Left cardiac atrium (tissue), 4 donors: ENCODE results near the gene FGD6. TPM values are rescaled to one million over a fixed set of nuclear protein-coding genes. Genes with fewer than 3 reads are reported as not detected.
"Not testable (repeated sequence)": the region's sequence is repeated elsewhere in the genome, so short reads cannot be mapped to it uniquely, and the experiment has no call there.

Experiments used
- ATAC-seq, 2 donors: fragments of 200-7000 bp; cut with Tn5 transposase; one replicate each; pipeline ENCODE4 v1.9.1; 2020; ENCODE audit warnings: mild to moderate bottlenecking in 2 of 2, moderate library complexity in 2 of 2
- DNase-seq: peaks from one replicate; pipeline ENCODE4 v3.0.0-alpha.2; 2020
- intact Hi-C, 2 donors: fragments of 100-400 bp; cut with DNase I; formaldehyde crosslinking; loops; one replicate each; pipeline versions ENCODE4 v1.14.1 to v1.15.1; 2022 to 2023
- total RNA-seq, 2 donors: library from RNA; stranded (reverse); fragmentation: NEBNext Ultra II Directional; extraction: Animal tissue kit (Norgen Biotek cat#: 25700); gene quantifications; one replicate each; pipeline ENCODE4 v1.2.1, GENCODE V29; 2021
- donor health status: DM: no; HTN: yes; CAD: no.
- donor health status: DM: no; HTN: yes; CAD: no; lungs with severe emphysema.
- donor health status: DM: yes; HTN: yes; CAD: no.
- donor health status: Dilated cardiomyopathy.

The FGD6 gene
- total RNA-seq, 2 donors from 2014 or later: 16.2 to 16.3 TPM

DNA sequence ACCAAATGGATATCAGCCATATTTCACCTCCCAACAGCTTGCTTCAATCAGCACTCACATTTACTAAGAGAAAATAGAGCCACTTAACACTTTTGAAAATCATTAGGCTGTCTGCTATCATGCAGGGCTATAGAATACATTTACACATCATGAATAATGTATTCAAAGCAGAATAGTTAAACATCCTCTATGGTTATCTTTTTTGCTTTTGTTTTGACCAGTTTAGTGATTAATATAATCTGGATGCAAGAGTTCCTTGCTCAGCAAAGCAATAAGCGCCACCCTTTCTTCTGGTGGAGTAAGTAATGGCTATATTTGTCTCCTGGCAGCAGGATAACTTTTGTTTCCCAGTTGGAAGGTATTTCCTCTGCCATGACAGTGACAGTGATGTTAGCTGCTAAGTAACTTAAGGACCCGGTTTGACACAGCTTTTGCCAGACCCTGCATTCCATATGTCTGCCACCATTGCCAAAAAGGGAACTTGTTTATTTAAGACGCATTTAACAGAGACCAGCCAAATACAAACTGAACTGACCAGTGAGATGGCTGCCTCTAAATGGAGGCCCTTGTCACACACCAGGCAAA, 73.6 kb downstream of the FGD6 start:
- DNase-seq: no peak
- ATAC-seq: peak; percentile 64 to 79
- intact Hi-C loops: no loop called here

DNA sequence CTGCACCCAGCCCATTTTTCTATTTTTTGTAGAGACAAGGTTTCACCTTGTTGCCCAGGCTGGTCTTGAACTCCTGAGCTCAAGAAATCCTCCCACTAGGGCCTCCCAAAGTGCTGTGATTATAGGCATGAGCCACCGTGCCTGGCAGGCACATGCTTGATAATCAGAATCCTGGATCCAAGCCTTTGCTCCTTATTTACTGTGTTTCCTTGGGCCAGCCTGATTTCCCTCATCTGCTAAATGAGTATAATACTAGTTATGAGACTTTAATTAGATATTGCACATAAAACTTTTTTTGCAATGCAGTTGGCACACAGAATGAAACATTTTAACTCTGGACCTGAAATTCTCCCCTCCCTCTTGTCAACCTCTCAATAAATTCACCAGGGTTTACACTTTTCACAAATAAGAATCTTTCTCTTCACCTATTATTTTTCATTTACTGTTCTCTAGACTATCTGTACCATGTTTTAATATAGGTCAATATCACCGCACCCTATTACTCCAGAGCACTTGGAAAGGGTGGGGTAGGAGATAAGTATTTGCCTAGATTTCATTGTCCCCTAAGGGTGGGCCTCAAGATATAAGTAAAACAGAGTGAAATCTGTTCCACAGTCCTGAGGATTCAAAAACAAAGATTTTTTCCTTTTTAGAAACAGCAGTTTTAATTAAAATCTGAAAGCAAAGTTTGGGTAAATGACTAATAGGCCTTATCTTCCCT, 74.7 kb downstream of the FGD6 start:
- DNase-seq: no peak
- intact Hi-C loops: no loop called here
- no peak for ATAC-seq

DNA sequence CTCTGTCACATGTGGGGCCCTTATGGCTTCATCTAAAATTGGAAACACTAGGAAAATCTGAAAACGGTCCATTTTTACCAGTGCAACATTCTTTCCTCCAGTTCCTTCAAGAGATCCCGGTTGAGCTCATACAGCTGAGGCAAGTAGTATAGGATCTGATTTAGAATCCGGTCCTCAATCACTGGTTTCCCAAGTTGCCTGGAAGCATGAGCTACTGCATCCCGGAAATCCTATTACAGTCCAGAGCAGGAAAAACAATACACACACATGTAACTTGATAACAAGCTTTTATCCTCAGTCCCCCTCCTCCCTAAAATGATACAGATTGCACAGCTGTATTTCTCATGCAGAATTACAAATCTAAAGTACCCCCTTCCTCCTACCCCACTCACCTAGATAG, 76.0 kb downstream of the FGD6 start:
- no peak for DNase-seq
- intact Hi-C loops: no loop called here
- ATAC-seq: no peak

DNA sequence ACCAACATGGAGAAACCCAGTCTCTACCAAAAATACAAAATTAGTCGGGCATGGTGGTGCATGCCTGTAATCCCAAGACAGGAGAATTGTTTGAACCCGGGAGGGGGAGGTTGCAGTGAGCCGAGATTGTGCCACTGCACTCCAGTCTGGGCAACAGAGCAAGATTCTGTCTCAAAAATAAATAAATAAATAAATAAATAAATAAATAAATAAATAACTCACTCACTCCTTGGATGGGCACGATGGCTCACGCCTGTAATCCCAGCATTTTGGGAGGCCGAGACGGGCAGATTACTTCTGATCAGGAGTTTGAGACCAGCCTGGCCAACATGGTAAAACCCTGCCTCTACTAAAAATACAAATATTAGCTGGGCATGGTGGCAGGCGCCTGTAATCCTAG, 79.2 kb downstream of the FGD6 start:
- intact Hi-C loops, ATAC-seq, DNase-seq: not testable (repeated sequence)

DNA sequence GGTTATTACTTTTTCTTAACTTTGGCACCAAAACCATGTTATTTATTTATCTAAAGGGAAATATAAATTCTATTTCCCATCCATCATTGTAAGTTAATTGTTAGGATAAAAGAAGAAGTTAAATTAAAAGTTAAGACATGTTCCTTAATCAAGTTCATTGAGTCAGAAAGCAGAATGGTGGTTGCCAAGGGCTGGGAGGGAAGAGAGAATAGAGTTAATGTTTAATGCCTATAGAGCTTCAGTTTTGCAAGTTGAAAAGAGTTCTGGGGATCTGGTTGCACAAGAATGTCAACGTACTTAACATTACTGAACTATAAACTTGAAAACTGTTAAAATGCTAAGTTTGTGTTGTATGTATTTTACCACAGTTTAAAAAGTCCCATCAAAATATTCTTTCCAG, 80.7 kb downstream of the FGD6 start:
- intact Hi-C loops: no loop called here
- ATAC-seq: no peak
- no peak for DNase-seq

DNA sequence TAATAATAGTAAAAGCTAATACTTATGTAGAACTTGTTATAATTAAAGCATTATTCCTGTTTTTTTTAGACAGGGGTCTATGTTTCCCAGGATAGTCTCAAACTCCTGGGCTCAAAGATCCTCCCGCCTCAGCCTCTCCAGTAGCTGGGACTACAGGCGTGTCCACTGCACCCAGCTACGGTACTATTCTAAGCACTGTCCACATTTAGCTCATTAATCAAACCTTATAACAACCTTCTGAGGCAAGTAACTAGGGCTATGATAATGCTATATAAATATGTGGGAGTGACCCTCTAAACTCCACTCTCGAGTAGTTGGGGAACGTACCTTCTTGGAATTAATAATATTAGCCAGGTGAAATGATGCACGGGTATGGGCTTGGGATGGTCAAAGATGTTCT, 83.2 kb downstream of the FGD6 start:
- ATAC-seq: no peak
- no peak for DNase-seq
- intact Hi-C loops: no loop called here

DNA sequence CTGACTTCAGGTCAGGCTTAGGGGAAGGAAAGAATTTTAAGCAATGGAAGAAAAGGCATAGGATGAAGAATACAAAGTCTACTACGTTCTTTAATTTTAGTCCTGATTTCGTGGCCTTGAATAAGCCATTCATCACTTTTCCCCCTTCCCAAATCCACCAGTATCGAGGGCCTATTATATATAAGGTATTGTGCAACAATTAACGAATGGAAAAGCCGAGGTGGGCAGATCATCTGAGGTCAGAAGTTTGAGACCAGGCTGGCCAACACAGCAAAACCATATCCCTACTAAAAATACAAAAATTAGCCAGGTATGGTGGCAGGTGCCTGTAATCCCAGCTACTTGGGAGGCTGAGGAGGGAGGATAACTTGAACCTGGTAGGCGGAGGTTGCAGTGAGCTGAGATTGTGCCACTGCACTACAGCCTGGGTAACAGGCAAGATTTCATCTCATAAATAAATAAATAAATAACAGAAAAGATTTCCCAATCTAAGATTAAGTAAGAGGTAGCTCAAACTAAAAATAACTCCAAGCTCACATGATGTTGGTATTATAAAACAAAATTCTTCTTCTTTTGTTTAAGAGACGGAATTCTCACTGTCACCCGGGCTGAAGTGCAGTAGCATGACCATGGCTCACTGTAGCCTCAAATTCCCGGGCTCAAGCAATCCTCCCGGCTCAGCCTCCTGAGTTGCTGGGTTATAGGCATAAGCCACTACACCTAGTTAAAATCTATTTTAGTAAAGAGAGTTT, 85.5 kb downstream of the FGD6 start:
- DNase-seq (no peak), ATAC-seq (no peak)
- intact Hi-C loops: no loop called here

DNA sequence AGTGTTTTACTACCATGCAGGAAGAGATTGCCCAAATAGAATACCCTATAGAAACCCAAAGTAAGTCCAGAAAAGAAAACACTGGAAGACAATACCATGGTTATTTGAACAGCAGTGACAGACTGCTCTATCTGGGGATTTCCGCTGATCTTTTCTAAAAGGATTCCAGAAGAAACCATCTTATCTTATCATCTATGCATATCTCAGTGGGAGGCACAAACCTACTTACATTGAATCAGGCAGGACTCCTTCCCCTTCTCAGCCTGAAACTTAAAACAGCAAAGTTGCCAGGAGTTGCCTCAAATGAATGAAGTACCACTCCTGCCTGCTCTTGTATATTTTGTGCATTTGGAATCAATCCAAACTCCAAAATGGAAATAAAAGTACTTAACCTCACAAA, 87.2 kb downstream of the FGD6 start:
- intact Hi-C loops: no loop called here
- ATAC-seq: no peak
- DNase-seq: no peak

DNA sequence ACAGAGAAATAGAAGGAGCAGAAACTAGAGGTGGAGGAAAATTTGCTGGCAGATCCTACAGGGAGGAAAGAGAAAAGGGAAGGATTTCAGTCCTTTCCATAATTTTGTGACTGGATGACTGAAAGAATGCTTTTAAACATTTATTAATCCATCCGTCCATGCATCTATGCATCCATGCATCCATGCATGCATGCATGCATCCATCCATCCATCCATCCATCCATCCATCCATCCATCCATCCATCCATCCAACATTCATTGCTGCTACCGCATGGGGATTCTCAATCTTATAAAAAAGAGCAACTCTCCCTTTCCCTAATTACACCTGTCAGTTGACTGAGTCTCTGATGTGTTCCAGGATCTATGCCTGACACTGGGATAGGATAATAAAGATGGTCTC, 88.2 kb downstream of the FGD6 start:
- no peak for ATAC-seq
- no peak for DNase-seq
- intact Hi-C loops: loop anchor here in 1 of 2 donors (10.0 kb wide), 1 partner anchor 86 kb away; the partner anchor contains the start of genes FGD6 and VEZT

DNA sequence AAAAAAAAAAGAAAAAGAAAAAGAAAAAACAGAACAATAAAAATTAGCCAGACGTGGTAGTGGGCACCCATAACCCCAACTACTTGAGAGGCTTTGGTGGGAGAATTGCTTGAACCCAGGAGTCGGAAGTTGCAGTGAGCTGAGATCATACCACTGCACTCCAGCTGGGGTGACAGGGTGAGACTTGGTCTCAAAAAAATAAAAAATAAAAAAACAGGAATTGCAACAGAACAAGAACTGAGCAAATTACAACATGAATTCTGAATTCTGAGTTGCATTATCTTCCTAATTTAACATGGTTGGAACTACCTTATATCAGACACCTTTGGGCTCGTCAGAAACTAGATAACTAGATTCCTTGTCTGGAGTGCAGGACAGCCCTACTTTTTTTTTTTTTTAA, 90.5 kb downstream of the FGD6 start:
- intact Hi-C loops: loop anchor here in 1 of 2 donors (10.0 kb wide), 1 partner anchor 88 kb away; the partner anchor contains the start of genes FGD6 and VEZT
- ATAC-seq (no peak), DNase-seq (no peak)

DNA sequence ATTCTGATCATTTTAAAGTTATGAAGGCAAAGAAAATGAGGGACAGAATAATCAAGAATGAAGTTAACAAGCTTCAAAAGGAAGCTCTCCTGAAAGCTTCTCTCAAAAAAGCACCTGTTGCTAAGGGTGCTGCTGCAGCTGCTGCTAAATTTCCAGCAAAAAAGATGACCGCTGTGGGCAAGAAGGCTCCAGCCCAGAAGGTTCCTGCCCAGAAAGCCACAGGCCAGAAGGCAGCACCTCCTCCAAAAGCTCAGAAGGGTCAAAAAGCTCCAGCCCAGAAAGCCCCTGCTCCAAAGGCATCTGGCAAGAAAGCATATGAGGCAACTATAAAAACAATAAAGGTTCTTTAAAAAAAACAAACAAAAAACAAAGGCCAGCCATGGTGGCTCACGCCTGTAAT, 91.2 kb downstream of the FGD6 start:
- intact Hi-C loops: loop anchor here in 1 of 2 donors (10.0 kb wide), 1 partner anchor 89 kb away; the partner anchor contains the start of genes FGD6 and VEZT
- ATAC-seq (no peak), DNase-seq (no peak)

DNA sequence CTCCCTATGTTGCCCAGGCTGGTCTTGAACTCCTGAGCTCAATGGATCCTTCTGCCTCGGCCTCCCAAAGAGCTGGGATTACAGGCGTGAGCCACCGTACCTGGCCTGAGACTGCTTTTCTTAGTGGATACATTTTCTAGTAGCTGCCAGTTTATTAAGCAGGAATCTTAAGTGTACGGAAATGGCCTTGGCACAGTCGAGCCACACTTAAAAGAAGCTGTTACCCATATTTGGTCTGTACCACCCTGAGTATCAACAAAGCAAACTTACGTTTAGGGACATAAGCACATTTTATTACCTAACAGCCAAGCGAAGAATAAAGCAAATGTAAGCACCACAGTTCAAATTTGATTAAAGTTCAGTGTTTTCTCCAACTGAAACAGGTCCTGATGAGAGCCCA, 93.2 kb downstream of the FGD6 start:
- ATAC-seq: no peak
- intact Hi-C loops: loop anchor here in 1 of 2 donors (10.0 kb wide), 1 partner anchor 91 kb away; the partner anchor contains the start of genes FGD6 and VEZT

DNA sequence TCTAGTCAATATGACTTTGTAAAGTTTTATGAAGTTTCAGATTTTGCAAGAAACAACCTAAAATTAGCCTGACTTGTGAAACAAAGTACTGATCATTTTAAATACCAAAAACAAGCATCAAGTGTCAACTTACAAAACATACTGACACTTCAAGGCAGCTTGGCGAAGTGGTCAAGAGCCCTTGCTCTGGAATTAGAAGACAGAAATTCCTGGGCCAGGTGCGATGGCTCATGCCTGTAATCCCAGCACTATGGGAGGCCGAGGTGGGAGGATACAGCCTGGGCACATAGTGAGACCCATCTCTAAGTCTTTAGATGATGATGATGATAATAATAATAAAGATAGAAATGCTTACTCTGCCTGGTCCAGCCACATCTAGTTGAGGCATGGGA, 98.5 kb downstream of the FGD6 start:
- intact Hi-C loops: loop anchor here (5.0 to 10.0 kb wide), 4 partner anchors 99 to 416 kb away; partner anchors contain the start of genes FGD6 (in 1 of the 2) and VEZT (in 1 of the 2)
- no peak for ATAC-seq
- no peak for DNase-seq

More for the DNA sequence above, 93.2 kb downstream of the FGD6 start:
- DNase-seq: no peak

DNA sequence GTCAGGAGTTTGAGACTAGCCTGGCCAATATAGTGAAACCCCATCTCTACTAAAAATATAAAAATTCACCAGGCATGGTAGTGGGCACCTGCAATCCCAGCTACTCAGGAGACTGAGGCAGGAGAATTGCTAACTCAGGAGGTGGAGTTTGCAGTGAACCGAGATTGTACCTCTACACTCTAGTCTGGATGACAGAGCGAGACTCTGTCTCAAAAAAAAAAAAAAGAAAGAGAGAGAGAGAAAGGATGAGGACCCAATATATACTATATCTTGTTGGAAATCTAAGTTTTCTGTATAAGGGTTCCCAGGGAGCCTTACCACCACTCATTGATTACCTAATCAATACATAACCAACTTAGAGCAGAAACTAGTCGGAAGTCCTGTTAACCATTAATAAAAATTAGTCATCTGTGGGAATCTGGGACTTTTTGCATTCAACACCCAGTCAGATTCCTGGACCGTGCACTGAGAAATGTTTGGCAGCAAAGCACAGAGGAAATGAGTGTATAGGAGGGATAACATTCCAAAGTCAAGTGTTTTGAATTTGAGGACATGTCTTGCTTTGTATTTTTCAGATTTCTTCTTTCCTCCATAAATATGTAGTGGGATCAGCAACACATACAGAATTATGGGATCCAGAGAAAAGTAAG, 99.0 kb downstream of the FGD6 start:
- intact Hi-C loops: loop anchor here (5.0 to 10.0 kb wide), 4 partner anchors 99 to 417 kb away; partner anchors contain the start of genes FGD6 (in 1 of the 2) and VEZT (in 1 of the 2)
- ATAC-seq (peak in 1 of 2 donors; percentile 40), DNase-seq (no peak)

DNA sequence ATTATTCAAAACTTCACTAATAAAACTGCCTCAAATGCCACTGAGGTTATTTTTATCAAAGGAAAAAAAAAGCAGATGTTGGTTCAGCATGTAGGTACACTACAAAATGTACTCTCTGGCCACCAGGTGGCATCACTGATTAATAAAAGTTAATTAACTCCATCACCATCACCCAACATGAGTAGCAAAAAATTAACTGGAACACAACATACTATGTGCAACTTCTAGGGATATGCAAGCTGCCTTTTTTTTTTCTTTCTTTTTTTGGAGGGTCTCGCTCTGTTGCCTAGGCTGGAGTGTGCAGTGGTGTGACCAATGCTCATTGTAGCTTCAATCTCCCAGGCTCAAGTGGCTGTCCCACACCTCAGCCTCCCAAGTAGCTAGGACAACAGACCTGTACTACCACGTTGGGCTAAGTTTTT, 100.1 kb downstream of the FGD6 start:
- peak; percentile 90 to 94 for ATAC-seq

DNA sequence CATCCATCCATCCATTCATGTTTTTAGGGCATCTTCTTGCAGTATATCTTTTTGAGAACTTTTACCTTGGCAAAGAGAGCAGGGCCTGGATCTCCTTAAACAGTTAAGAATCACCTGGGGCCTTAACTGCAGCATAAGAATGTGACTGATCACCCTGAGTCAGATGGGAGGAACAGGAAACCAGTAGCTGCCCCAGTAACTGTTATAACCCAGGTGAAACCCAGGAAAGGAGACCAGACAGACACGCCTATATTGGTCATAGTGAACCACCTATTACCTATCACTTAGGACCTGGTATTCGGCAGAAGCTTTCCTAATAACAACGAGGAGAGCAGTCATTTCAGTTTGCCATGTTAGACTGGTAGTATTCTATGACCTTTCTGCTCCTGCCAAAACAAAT, 100.5 kb downstream of the FGD6 start:
- intact Hi-C loops: loop anchor here (1.0 to 10.0 kb wide), 5 partner anchors 101 to 418 kb away; partner anchors contain the start of genes FGD6 (in 1 of the 2) and VEZT (in 1 of the 2)
- peak in 1 of 2 donors; percentile 27 for ATAC-seq
- no peak for DNase-seq

More for the DNA sequence above, 100.1 kb downstream of the FGD6 start:
- peak; percentile 73 for DNase-seq
- intact Hi-C loops: loop anchor here (1.0 to 10.0 kb wide), 5 partner anchors 100 to 418 kb away; partner anchors contain the start of genes FGD6 (in 1 of the 2) and VEZT (in 1 of the 2)

DNA sequence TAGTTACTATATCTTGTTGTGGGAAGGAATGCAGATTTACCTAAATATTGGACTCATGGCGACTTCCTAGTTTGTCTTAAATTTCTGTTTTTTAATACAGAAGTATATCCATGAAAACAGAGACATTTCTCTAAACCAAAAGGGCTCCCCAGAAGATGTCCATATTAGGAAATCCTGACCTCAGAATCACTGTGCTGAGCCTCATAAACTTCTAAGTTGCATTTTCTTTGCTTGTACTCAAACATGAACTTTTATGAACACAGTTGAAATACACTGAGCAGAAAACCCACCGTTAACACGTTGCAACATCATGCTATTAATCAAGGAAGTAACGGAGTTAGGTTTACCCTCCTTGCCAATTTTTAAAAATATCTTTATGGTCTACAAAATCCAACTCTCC, 100.9 kb downstream of the FGD6 start:
- DNase-seq (no peak), ATAC-seq (no peak)
- intact Hi-C loops: loop anchor here (5.0 to 10.0 kb wide), 4 partner anchors 101 to 418 kb away; partner anchors contain the start of genes FGD6 (in 1 of the 2) and VEZT (in 1 of the 2)

DNA sequence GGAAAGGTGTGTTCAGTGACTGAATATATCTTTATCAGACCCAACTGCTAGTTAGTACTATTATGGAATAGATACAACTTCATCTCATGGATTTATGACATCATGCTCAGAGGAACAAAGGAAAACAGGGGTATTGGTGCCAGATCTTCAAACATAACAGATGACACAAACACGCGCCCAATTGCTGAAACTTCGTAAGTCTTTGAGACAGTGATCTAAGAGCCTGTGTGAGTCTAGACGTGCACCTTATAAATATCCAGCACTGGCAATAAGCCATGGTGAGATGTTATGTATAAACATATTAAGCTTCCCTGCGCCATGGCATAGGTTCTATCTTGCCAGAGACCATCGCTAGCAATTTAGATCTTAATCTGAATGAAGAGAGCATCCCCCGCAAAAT, 101.6 kb downstream of the FGD6 start:
- DNase-seq (no peak), ATAC-seq (no peak)
- intact Hi-C loops: loop anchor here (5.0 to 10.0 kb wide), 4 partner anchors 102 to 419 kb away; partner anchors contain the start of genes FGD6 (in 1 of the 2) and VEZT (in 1 of the 2)
